EL (cell line): ENCODE data around the gene RALGAPB.

Experiments
- DNase-seq: peaks from one replicate; pipeline ENCODE4 v3.0.0-alpha.2; 2016

Gene RALGAPB

DNA sequence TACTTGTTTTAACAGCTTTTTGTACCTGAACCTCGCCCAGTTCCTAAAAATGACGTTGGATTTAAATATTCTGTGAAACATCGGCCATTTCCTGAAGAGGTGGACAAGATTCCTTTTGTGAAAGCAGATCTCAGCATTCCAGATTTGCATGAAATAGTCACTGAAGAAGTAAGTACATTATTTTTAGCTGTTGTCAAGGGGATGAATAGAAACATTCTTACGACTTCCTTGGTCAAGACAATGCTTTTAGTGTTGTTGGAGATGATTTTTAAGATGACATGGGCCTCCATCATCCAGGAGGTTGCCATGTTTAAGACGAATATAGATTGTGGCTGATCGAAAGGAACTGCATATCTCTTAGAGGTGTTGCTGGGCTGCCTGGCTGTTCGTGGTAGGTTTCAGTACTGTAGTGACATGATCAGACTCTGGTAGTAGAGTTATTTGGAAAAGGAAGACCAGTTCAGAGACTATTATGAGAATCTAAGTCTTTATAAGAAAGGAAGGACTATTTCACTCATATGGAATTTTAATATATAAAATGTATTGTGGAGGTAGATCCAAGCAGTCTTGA is 78.5 kb downstream of the RALGAPB start:
- no peak for DNase-seq

- DNase-seq, result no peak
Observed at GRCh38 chr20:38554986-38555385, 82.3 kb downstream of the RALGAPB start.

GRCh38 chr20:38555395-38555794 is 82.8 kb downstream of the RALGAPB start:
- DNase-seq, result no peak

DNA sequence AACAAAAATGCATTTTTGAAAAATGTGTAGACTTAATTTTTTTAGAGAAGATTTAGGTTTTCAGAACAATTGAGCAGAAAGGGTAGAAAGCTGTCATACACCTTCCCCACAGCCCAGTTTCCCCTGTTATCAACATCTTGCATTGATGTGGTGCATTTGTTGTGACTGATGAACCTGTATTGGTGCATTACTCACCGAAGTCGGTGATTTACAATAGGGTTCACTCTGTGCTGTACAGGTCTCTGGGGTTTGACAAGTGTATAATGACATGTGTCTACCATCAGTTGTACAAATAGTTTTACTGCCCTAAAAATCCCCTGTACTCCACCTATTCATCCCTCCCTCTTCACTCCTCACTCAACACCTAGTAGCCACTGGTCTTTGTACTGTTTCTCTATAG is 84.5 kb downstream of the RALGAPB start:
- DNase-seq, result no peak

- DNase-seq, result no peak
Observed at GRCh38 chr20:38558596-38559360, 86.1 kb downstream of the RALGAPB start.

DNA sequence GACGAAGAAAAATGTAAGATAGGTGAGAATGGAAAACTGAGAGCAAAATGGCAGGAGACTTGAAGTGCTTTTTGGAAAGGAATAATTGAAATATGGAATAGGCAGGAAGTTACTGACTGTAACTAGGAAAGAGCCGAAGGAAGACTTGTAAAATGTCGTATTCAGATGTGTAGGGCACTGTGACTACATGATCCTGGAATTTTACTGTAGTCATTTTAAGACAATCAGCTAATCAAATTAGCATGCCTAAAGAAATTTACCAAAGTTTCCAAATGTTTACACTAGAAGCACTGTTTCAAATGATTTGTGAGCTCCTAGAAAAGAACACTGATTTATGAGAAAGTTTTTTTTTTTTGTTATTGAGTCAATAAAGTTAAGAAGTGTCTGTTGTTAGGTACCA is 87.1 kb downstream of the RALGAPB start:
- DNase-seq, result peak; percentile 54

DNA sequence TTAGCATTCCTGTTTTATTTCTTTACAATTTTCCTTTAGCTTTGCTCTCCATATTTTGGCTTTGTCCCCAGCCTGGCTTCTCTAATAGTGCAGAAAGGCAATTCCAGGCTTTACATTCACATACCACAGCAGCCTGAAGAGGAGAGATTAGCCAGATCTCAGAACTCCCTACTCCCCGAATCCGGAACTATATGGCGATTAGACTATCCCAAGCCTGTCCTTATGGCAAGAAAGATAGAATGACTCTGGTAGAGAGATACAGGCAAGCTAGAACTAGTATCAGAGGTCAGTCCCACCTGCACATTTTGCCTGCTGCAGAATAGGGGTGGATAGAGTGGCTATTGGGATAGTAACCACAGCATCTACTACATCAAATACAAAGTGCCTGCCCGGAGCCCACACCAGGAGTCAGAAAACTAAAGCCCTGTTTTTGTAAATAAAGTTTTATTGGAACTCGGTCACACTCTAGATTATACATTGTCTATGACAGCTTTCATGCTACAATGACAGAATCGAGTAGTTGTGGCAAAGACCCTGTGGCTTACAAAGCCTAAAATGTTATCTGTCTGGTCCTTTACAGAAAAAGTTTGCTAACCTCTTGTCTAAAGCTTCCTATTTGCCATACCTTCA is 91.3 kb downstream of the RALGAPB start:
- no peak for DNase-seq

DNA sequence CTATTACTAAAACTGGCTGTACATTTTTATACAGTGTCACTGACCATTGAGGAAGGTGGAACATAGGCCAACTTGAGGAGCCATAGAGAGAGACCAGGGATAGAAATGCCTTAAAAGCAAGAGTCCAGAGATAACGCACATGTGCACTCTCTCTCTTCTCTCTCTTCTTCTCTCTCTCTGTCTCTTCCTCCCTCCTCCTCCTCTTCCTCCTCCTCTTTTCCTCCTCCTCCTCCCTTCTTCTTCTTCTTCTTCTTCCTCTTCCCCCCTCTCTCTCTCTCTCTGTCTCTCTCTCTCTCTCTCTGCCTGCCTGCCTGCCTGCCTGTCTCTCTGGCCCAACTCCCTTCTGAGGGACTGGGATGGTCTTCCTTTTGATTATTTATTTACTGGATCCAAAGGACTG is 92.0 kb downstream of the RALGAPB start:
- DNase-seq, result no peak

GRCh38 chr20:38566036-38566598 is 93.5 kb downstream of the RALGAPB start:
- no peak for DNase-seq

DNA sequence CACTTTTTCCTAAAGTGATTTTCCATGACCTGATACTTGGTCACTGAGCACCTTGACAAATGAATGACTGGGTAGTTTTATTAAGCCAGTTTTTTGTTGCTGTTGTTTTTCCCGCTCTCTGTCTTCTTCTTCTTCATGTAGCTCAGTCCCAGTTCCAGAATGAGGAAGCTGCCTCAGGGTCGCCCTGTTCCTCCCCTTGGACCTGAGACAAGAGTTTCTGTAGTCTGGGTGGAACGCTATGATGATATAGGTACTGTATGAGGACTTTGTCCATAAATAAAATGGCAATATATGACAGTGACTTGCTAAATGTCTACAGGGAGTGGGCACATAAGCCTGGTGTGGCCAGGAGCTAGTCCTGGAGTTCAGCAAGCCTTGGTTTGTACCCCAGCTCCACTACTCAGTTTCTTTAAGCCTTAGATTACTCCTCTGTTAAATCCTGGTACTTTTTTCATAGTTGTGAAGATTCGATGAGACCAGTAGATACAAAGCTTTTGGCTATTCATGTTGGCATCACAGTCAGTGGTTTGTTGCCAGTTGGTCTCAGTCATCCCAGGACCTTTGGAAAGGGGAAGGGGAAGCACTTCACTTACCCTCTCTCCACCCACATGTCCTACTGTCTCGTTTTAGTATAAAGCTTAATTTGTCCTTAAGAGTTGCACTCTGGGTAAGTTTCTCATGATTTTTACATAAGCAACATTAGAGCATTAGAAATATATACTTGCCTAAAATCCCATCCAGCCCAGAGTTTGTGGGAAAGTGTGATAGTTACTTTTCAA is 97.3 kb downstream of the RALGAPB start:
- no peak for DNase-seq

- DNase-seq, result no peak
Observed at GRCh38 chr20:38573413-38573812, 100.8 kb downstream of the RALGAPB start.

GRCh38 chr20:38579219-38579910 is 106.7 kb downstream of the RALGAPB start:
- DNase-seq, result no peak

DNA sequence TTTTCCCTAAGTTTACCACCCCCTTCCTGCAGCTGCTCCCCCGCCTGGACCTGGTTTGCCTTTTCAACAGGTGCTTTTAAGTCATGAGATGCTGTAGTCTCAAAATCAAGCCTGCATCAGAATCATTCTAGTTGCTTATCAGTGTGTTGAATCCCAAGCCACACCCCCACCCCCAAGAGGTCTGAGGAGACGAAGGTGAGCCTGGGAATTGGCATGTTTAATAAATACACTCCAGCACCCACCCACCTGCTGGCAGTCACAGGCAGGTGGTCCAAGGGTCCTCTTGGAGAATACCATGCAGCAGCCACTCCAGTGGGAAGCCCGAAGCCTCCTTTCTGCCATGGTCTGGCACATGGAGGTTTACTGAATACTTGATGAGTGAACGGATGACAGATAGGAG is 107.3 kb downstream of the RALGAPB start:
- no peak for DNase-seq

GRCh38 chr20:38581013-38581412 is 108.4 kb downstream of the RALGAPB start, which contains the start of gene ADIG:
Gene ADIG, plus strand, starts transcription at chr20:38581197. Its CDS starts 54 bp downstream, at chr20:38581251.
- DNase-seq, result no peak

- no peak for DNase-seq
Observed at GRCh38 chr20:38581830-38582358, 109.3 kb downstream of the RALGAPB start.

DNA sequence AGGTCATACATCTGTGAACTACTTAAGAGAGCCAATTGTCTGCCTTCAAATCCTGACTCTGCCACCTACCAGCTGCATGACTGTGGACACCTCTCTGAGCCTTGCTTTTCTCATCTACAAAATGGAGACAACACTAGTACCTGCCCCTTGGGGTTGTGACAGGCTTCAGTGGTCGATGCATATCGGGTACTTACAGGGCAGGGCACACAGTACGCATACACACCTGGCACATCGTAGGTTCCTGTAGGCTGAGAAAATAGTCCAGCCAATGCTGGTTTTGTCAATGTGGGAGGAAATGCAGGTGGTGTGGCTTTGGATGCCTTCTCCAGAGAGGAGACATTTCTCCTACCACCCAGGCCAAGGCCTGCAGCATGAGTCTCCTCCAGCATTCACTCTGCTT is 110.7 kb downstream of the RALGAPB start:
- DNase-seq, result no peak

DNA sequence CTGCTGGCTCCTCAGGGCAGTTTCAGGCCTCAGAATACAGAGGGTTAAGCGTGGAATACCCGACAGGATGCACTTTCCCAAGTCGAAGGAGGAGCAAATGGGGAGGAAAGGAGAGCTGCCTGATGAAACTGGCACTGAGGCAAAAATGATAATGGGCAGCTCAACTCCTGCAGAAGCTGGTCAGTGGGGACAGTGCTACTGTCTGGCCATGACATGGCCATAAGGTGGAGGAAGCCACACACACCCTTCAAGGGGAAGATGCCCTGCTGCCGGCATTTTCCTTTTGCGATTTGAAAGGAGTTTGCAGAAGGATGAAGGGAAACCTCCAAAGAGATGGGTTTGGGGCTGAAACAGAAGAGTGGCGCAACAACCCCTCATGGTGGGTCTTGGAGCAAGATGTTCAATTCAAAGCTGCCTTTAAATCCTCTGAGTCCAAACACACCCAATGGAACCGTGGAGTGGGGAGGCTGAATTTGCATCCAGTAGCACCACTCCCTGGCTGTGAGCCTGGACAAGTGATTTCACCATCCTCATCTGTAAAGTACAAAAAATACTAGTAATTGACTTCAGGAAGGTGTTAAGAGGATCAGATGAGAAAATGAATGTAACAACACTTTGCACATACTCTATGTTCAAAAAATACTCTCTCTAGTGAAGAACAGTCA is 111.6 kb downstream of the RALGAPB start:
- no peak for DNase-seq

DNA sequence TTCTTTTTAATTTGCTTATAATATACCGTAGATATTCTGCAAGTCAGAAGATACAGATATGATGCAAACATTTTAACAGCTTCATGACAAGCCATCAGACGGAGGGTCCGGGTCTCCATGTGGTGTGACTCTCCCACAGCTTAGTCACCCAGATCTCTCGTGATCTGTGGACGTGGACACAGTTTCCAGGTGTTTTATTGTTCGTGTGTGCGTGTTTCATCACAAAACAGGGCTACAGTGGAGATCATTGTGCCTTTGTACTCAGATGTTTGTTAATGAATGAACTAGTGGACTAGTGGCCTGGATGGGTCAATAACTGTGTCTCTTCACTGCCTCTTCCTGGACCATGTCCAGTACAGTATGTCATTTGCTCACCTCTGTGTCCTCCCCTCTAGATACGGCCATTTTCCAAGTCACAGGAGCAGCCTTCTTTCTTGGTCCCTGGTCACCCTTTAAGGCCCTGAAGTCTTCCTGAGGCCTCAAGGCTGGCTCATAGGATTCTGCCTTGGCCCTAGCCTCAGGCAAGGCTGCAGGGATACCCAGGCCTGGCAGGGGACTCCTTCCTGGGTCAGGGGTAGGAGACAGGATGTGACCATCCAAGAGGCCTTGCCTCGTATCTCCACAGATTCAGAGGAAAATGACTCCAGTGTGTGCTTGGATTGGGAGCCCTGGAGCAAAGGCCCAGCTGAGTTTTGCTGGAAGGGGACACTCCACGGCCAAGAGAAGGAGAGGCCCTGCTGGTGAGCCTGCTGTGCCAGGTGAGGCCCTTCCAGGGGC is 112.9 kb downstream of the RALGAPB start:
- DNase-seq, result no peak

DNA sequence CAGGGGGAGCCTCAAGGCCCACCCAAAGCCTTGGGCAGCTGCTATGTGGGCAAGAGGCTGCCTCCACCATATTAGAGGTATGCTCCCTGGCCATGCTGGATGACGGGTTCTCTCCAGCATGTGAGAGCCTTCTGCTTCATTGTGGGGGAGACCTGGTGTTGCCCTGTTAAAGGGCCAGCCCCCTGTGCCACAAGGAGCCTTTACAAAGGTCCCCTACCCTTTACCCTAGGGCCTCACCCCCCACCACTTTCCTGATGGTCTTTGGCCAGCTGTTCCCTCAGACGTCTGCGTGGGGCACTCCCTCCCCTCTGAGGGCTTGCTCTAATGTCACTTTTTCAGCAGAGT is 113.5 kb downstream of the RALGAPB start:
- no peak for DNase-seq

DNA sequence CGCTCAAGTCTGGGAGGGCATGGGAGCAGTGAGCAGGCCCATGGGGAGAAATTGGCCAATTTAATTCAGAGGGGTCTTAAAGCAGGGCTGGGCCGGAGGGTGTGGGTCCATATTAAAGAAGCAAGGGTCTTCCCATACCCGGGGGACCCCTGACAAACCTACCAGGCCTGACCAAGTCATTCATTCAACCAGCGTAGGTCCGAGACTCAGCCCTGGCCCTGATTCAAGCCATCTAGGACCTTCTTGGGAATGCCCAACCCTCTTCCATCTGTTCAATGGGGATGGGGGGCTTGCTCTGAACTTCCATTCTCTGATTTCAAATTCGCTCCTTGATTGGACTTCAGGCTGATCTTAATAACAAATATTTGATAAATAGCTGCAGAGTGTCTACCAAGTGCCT is 115.7 kb downstream of the RALGAPB start:
- DNase-seq, result no peak

DNA sequence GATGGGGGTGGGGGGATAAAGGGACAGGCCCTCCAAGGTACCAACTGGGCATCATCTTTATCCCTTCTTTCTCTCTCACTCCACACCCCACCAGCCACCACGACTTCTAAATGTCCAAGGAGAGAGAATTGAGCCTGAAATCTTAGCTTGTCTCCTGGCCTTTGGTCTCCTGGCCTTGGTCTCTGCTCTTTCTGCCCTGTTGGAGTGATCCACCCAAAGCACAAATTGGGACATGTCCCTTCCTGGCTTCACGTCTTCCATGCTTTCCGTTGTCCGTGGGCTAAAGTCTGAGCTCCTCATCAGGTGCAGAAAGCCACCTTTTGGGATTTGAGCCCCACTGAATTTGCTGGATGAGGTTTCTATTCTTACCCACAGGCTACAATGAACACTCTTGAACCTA is 116.7 kb downstream of the RALGAPB start:
- no peak for DNase-seq
